G401 (cell line): Measurements from ENCODE around the gene ACSS2. TPM values are rescaled to one million over a fixed set of nuclear protein-coding genes. Genes with fewer than 3 reads are reported as not detected.

Source experiments
- DNase-seq: peaks from one replicate; pipeline ENCODE4 v3.0.0-alpha.2; 2015; ENCODE audit warnings: low spot score
- in situ Hi-C: cut with HindIII; loops from 2 replicates; pipeline ENCODE4 v1.10.0; 2016; ENCODE audit warnings: low sequenced_read_pairs, mixed read lengths
- total RNA-seq: library from RNA; depleted of rRNA; stranded (reverse); fragments of >200 nt; shearing (Covaris generic); gene quantifications from 2 replicates; pipeline ENCODE4 v1.2.3, GENCODE V29; 2014; rRNA removed

ACSS2 gene, protein sequence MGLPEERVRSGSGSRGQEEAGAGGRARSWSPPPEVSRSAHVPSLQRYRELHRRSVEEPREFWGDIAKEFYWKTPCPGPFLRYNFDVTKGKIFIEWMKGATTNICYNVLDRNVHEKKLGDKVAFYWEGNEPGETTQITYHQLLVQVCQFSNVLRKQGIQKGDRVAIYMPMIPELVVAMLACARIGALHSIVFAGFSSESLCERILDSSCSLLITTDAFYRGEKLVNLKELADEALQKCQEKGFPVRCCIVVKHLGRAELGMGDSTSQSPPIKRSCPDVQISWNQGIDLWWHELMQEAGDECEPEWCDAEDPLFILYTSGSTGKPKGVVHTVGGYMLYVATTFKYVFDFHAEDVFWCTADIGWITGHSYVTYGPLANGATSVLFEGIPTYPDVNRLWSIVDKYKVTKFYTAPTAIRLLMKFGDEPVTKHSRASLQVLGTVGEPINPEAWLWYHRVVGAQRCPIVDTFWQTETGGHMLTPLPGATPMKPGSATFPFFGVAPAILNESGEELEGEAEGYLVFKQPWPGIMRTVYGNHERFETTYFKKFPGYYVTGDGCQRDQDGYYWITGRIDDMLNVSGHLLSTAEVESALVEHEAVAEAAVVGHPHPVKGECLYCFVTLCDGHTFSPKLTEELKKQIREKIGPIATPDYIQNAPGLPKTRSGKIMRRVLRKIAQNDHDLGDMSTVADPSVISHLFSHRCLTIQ
- 45.4 and 65.8 TPM in 2 replicates for total RNA-seq

GRCh38 chr20:34876406-34877282 lies at the start of gene ACSS2:
ACSS2 (plus strand) TSS chr20:34876612; CDS start chr20:34876646, 34 bp downstream.
- DNase-seq, result peak; percentile 97
- in situ Hi-C loops, result no loop called here

DNA sequence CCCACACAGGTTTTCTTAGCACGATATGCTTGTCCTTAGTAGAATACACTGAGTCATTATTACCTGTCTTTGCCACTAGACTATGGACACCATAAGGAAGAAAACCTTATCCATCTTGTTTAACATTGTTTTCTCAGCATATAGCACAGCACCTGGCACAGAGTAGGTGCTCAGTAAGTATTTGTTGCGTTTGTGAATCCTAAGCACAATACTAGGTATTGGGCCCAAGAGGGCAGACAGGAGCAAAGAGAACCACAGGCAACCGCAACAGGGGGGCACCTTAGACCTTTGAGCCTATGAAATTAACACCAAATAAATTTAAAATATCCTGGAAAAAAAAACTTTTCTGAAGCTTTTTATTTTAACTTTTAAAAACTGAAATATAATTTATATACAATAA lies 47.2 kb upstream of the ACSS2 start:
- in situ Hi-C loops, result no loop called here
- DNase-seq, result no peak

GRCh38 chr20:34831936-34832335 lies 44.5 kb upstream of the ACSS2 start:
- in situ Hi-C loops, result no loop called here
- DNase-seq, result no peak

- DNase-seq, result peak; percentile 70
- in situ Hi-C loops, result no loop called here
These were observed 41.9 kb upstream of the ACSS2 start for GRCh38 chr20:34834459-34834893.

GRCh38 chr20:34842143-34842542 lies 34.3 kb upstream of the ACSS2 start:
- DNase-seq, result no peak
- in situ Hi-C loops, result no loop called here

GRCh38 chr20:34843421-34843820 lies 33.0 kb upstream of the ACSS2 start:
- in situ Hi-C loops, result no loop called here
- DNase-seq, result no peak

GRCh38 chr20:34848597-34848996 lies 27.8 kb upstream of the ACSS2 start:
- in situ Hi-C loops, result no loop called here

GRCh38 chr20:34849778-34850177 lies 26.6 kb upstream of the ACSS2 start:
- in situ Hi-C loops, result no loop called here
- DNase-seq, result no peak

More at GRCh38 chr20:34848597-34848996, 27.8 kb upstream of the ACSS2 start:
- no peak for DNase-seq

DNA sequence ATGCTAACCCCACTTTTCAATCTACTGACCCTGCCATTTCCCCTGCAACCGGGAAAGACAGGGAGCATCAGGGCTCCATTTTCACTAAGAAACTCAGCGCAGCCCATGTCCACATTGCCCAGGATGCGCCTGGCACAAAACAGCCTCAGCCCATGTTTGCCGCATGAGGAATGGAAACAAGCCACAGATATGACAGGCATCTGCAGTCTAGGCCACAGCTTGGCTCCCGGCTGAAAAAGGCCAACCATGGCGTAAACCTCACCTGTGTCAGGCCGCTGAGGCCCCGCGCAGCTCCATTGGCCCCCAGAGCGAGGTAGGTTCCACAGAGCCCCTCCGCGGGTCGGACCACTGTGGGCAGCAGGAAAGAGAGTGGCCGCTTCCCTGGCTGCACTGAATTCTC lies 25.4 kb upstream of the ACSS2 start:
- DNase-seq, result no peak
- in situ Hi-C loops, result no loop called here

- in situ Hi-C loops, result no loop called here
- no peak for DNase-seq
These were observed 24.1 kb upstream of the ACSS2 start for GRCh38 chr20:34852298-34852697.

DNA sequence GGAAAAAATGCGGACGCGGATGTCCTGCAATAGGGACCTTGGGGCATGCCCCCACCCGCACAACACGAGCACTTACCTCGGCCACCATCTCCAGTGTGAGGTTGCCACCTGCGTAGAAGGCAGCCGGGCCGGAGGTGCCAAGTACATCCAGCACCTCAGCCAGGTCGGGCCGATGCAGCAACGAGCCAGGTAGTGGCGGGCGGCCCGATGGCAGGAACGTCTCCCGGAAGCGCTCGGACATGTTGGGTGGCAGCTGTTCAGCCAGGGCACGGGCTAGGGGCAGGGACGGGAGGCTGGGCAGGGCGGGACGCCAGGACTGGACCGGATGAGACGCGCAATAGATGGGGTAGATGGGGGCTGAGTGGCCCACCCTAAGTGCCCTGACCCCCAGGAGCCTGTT lies 17.0 kb upstream of the ACSS2 start:
- no peak for DNase-seq
- in situ Hi-C loops, result no loop called here

- DNase-seq, result no peak
- in situ Hi-C loops, result no loop called here
These were observed 16.4 kb upstream of the ACSS2 start for GRCh38 chr20:34859826-34860545.

DNA sequence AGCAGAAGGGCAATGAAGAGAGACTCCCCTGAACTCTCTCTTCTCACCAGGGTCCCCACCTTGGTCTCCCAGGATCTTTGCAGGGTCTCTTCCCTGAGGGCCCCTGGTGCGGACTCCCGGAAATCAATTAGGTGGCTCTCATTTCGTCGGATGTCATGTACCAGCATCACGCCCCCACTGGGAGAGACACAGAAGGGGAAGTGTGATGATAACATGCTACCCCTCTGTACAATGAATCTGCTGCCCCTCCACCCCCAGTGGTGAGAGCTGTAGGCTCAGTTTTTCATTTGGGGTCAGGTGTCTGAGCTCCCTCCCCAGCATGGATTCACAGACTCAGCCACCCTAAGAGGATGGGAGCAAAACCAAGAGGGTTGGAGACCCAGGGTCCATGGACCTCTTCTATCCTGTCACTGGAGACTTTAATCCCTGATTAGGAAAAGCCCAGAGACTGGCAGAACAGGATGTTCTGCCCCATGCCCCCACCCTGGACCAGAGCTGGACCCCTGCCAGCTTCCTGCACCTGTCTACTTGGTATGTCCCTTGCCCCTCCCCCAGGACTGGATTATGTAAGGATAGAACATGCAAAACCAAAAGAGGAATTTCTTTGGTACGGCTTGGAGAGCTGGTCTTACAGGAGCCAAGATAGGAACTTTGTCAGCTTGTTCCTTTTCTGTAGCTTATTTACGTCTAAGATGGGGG lies 14.9 kb upstream of the ACSS2 start:
- in situ Hi-C loops, result no loop called here
- peak; percentile 84 for DNase-seq

DNA sequence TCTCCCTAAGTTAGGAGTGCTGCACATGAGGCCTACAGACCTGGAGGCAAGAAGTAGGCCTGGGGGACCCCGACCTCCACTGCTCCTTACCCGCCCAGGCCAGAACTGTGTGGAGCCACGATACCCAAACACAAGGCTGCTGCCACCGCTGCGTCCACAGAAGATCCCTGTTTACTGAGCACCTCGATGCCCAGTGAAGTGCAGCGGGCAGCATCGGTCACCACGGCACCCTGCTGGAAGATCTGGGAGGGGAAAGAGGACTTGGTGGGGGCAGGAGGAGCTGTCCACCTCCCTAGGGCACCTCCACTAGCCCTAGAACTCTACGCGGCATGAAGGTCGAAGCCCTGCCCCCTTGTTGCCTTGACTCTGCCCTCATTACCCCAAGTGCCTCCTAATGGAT lies 13.7 kb upstream of the ACSS2 start:
- DNase-seq, result no peak
- in situ Hi-C loops, result no loop called here

- DNase-seq, result no peak
- in situ Hi-C loops, result no loop called here
These were observed 12.9 kb upstream of the ACSS2 start for GRCh38 chr20:34863421-34863965.

DNA sequence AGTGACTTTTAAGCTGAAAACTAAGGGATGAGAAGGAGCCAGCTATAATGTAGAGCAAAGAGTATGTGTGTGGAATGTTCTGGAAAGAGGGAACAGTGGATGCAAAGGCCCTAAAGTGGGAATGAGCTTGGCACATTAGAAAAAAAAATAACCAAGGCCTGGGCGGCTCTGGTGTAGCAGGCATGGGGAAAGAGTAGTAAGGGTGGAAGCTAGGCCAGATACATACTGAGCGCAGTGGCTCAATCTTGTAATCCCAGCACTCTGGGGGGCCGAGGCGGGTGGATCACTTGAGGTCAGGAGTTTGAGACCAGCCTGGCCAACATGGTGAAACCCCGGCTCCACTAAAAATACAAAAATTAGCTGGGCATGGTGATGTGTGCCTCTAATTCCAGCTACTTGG lies 12.2 kb upstream of the ACSS2 start:
- in situ Hi-C loops, result no loop called here
- no peak for DNase-seq

DNA sequence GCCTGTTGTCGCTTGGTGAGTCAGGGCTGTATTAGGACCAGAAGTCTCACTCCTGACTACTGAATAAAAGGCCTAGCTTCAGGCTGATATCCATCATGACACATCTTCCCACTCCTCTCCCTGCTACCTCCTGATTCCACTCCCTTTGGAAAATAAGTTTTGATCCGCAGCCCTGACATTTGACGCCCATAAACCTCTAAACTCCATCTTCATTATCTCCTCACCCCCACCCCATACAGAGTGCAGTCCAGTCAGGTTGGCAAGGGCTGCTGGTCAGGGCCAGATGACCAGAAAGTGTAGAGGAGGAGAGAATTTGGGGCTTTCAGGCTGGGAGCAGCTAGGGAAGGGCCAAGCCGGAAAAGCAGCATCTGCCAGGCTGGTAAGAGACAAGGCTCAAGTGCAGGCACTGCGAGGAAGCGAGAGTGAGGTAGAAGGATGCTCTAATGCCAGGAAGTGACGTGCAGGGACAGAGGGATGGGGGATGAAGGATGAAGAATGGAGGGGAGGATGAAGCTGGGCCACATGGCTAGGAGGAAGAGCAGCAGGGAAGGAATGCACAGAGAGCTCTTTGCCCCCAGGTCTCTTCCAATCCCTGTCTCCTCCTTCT lies 5.0 kb upstream of the ACSS2 start:
- DNase-seq, result peak; percentile 87
- in situ Hi-C loops, result no loop called here
